H9 (cell line): Measurements from ENCODE around the gene ANKRD22. TPM values are rescaled to one million over a fixed set of nuclear protein-coding genes. Genes with fewer than 3 reads are reported as not detected.

Source experiments
- DNase-seq: peaks from one replicate; pipeline ENCODE4 v3.0.0-alpha.2; 2017
- H2AFZ ChIP-seq: one replicate; pipeline ENCODE4 v1.6.1; 2013; ENCODE audit warnings: mild to moderate bottlenecking, low read length, control low read depth, moderate library complexity
- H2AK5ac ChIP-seq: 2 replicates; pipeline ENCODE4 v1.6.1; 2013; ENCODE audit warnings: low read length, control low read depth, mixed read lengths; ENCODE audit not compliant: insufficient read length
- H2BK120ac ChIP-seq: one replicate; pipeline ENCODE4 v1.6.1; 2013; ENCODE audit warnings: low read depth, mild to moderate bottlenecking, low read length, control low read depth, inconsistent platforms; ENCODE audit not compliant: poor library complexity, severe bottlenecking
- H2BK12ac ChIP-seq: 2 replicates; pipeline ENCODE4 v1.6.1; 2013; ENCODE audit warnings: low read length, control low read depth, mixed read lengths, low read depth; ENCODE audit not compliant: insufficient read length
- H2BK15ac ChIP-seq: 2 replicates; pipeline ENCODE4 v1.6.1; 2013; ENCODE audit warnings: low read depth, low read length, control low read depth
- H2BK20ac ChIP-seq: one replicate; pipeline ENCODE4 v1.6.1; 2013; ENCODE audit warnings: low read depth, mild to moderate bottlenecking, low read length, control low read depth, inconsistent platforms; ENCODE audit not compliant: poor library complexity, severe bottlenecking
- H2BK5ac ChIP-seq: 2 replicates; pipeline ENCODE4 v1.6.1; 2013; ENCODE audit warnings: low read length, control low read depth, mixed read lengths; ENCODE audit not compliant: insufficient read length
- H3K14ac ChIP-seq: 2 replicates; pipeline ENCODE4 v1.6.1; 2013; ENCODE audit warnings: low read length, control low read depth; ENCODE audit not compliant: insufficient read depth
- H3K18ac ChIP-seq: 2 replicates; pipeline ENCODE4 v1.6.1; 2013; ENCODE audit warnings: low read depth, mild to moderate bottlenecking, mixed read lengths, low read length, control low read depth; ENCODE audit not compliant: insufficient read length
- H3K23ac ChIP-seq: 2 replicates; pipeline ENCODE4 v1.6.1; 2013; ENCODE audit warnings: low read length, control low read depth, mixed read lengths, low read depth; ENCODE audit not compliant: insufficient read length
- H3K23me2 ChIP-seq: 2 replicates; pipeline ENCODE4 v1.6.1; 2013; ENCODE audit warnings: low read depth, mild to moderate bottlenecking, mixed read lengths, low read length, control low read depth; ENCODE audit not compliant: insufficient read length, poor library complexity, severe bottlenecking
- H3K27ac ChIP-seq: 2 replicates; pipeline ENCODE4 v1.5.1; 2013; ENCODE audit warnings: low read length, control low read depth, mixed read lengths, low read depth; ENCODE audit not compliant: insufficient read length
- H3K27me3 ChIP-seq: 2 replicates; pipeline ENCODE4 v1.6.1; 2013; ENCODE audit warnings: low read length, control low read depth, inconsistent platforms; ENCODE audit not compliant: insufficient read depth
- H3K4ac ChIP-seq: 2 replicates; pipeline ENCODE4 v1.6.1; 2013; ENCODE audit warnings: low read depth, mild to moderate bottlenecking, control low read depth, inconsistent platforms, low read length, moderate library complexity
- H3K4me1 ChIP-seq: 2 replicates; pipeline ENCODE4 v1.6.1; 2013; ENCODE audit warnings: low read length, control low read depth, inconsistent platforms; ENCODE audit not compliant: insufficient read depth
- H3K4me2 ChIP-seq: 2 replicates; pipeline ENCODE4 v1.6.1; 2013; ENCODE audit warnings: low read length, control low read depth, mixed read lengths; ENCODE audit not compliant: insufficient read length, insufficient read depth
- H3K56ac ChIP-seq: 2 replicates; pipeline ENCODE4 v1.6.1; 2013; ENCODE audit warnings: low read depth, mild to moderate bottlenecking, mixed read lengths, low read length, control low read depth; ENCODE audit not compliant: insufficient read length
- H3K79me1 ChIP-seq: 2 replicates; pipeline ENCODE4 v1.6.1; 2013; ENCODE audit warnings: low read depth, mild to moderate bottlenecking, moderate library complexity, low read length, control low read depth, inconsistent platforms; ENCODE audit not compliant: insufficient read depth, poor library complexity, severe bottlenecking
- H3K79me2 ChIP-seq: 2 replicates; pipeline ENCODE4 v1.6.1; 2013; ENCODE audit warnings: low read length, control low read depth, inconsistent platforms; ENCODE audit not compliant: insufficient read depth
- H3K9ac ChIP-seq: 2 replicates; pipeline ENCODE4 v1.6.1; 2013; ENCODE audit warnings: low read length, control low read depth, mixed read lengths; ENCODE audit not compliant: insufficient read length; ENCODE audit errors: extremely low read depth
- H3K9me3 ChIP-seq: one replicate; pipeline ENCODE4 v1.6.1; 2013; ENCODE audit warnings: low read depth, low read length, inconsistent platforms; ENCODE audit not compliant: control insufficient read depth
- H3T11ph ChIP-seq: one replicate; pipeline ENCODE4 v1.6.1; 2013; ENCODE audit warnings: mild to moderate bottlenecking, low read length, control low read depth, inconsistent platforms
- H4K20me1 ChIP-seq: one replicate; pipeline ENCODE4 v1.6.1; 2013; ENCODE audit not compliant: control insufficient read depth, insufficient read length, insufficient read depth
- H4K5ac ChIP-seq: 2 replicates; pipeline ENCODE4 v1.6.1; 2013; ENCODE audit warnings: low read depth, mild to moderate bottlenecking, mixed read lengths, low read length, control low read depth; ENCODE audit not compliant: insufficient read length
- H4K8ac ChIP-seq: replicated peaks from 2 replicates; pipeline ENCODE4 v1.6.1; 2013; ENCODE audit warnings: low read length, control low read depth, mixed read lengths, low read depth; ENCODE audit not compliant: insufficient read length
- H4K91ac ChIP-seq: 2 replicates; pipeline ENCODE4 v1.6.1; 2013; ENCODE audit warnings: low read depth, mild to moderate bottlenecking, moderate library complexity, mixed read lengths, low read length, control low read depth; ENCODE audit not compliant: insufficient read length
- H3K27ac Mint-ChIP-seq, 3 experiments: 2 replicates in 2 of 3; 3 replicates in 1 of 3; pipeline ENCODE4 v1.8.0; 2020 to 2021; ENCODE audit warnings: mixed read lengths in 3 of 3, mild to moderate bottlenecking in 1 of 3, moderate library complexity in 1 of 3
- H3K27me3 Mint-ChIP-seq: 2 replicates; pipeline ENCODE4 v1.8.0; 2021; ENCODE audit warnings: low read depth, mild to moderate bottlenecking, moderate library complexity, mixed read lengths
- H3K36me3 Mint-ChIP-seq, 3 experiments: 2 replicates in 2 of 3; 3 replicates in 1 of 3; pipeline ENCODE4 v1.8.0; 2020 to 2021; ENCODE audit warnings: low read depth in 3 of 3, mixed read lengths in 3 of 3; ENCODE audit not compliant: insufficient read depth in 1 of 3
- H3K4me1 Mint-ChIP-seq, 2 experiments: 2 replicates each; pipeline ENCODE4 v1.8.0; 2020; ENCODE audit warnings: mixed read lengths in 2 of 2
- H3K4me3 Mint-ChIP-seq, 2 experiments: 2 replicates in 1 of 2; 3 replicates in 1 of 2; pipeline ENCODE4 v1.8.0; 2020 to 2021; ENCODE audit warnings: mild to moderate bottlenecking in 2 of 2, mixed read lengths in 2 of 2, moderate library complexity in 1 of 2
- H3K9me3 Mint-ChIP-seq, 2 experiments: 2 replicates in 1 of 2; 3 replicates in 1 of 2; pipeline ENCODE4 v1.8.0; 2020; ENCODE audit warnings: mild to moderate bottlenecking in 2 of 2, mixed read lengths in 2 of 2, moderate library complexity in 1 of 2
- CTCF ChIP-seq: fragments of 200-600 bp; sonication (generic); conservative IDR thresholded peaks from 3 replicates; pipeline ENCODE4 v1.8.0; 2021; ENCODE audit warnings: antibody characterized with exemption, mild to moderate bottlenecking
- WGBS: extraction: QIAGEN DNeasy Blood & Tissue Kit; methylation state at CpG from one replicate; pipeline ENCODE4 v1.1.7; 2013; ENCODE audit warnings: missing lambda C conversion rate, low lambda C conversion rate, mixed read lengths; ENCODE audit not compliant: insufficient read length; ENCODE audit errors: extremely low coverage; 5-methylcytosine and 5-hydroxymethylcytosine counted together
- total RNA-seq: library from RNA; stranded (reverse); gene quantifications from 2 replicates; pipeline ENCODE4 v1.2.1, GENCODE V29; 2021

Gene ANKRD22
- total RNA-seq, 1 experiment from 2014 or later: not detected

GRCh38 chr10:88783724-88784123 is 67.9 kb downstream of the ANKRD22 start:
- no CpG with 5 or more reads among the region's 3 CpGs for WGBS
- H3K4me2 ChIP-seq: no peak overlapping the region
- H3K4me3 Mint-ChIP-seq: no peak overlapping the region
- no peaks in the 10 kb centered on the region; the same call in 1 of the 2 replicates for H3K27me3 Mint-ChIP-seq
- no peak overlapping the region for H3K4ac ChIP-seq
- no peak overlapping the region for H3K23ac ChIP-seq
- no peak overlapping the region for H4K91ac ChIP-seq
- H2BK20ac ChIP-seq: no peak overlapping the region
- H3K56ac ChIP-seq: no peak overlapping the region
- no peak overlapping the region for H3K27ac Mint-ChIP-seq
- H3K36me3 Mint-ChIP-seq: no peaks in the 10 kb centered on the region
- H3T11ph ChIP-seq: no peak overlapping the region
- no peaks in the 10 kb centered on the region for H3K9me3 ChIP-seq
- H3K79me1 ChIP-seq: no peaks in the 10 kb centered on the region
- TF ChIP-seq CTCF: no peak
- H4K5ac ChIP-seq: no peak overlapping the region
- H2BK15ac ChIP-seq: no peak overlapping the region
- no peak overlapping the region for H2BK5ac ChIP-seq
- H4K20me1 ChIP-seq: no peaks in the 10 kb centered on the region
- H4K8ac ChIP-seq: no peak overlapping the region
- H3K27me3 ChIP-seq: no peaks in the 10 kb centered on the region
- no peak overlapping the region for H3K27ac ChIP-seq
- H3K14ac ChIP-seq: no peak overlapping the region
- H3K9me3 Mint-ChIP-seq: no peaks in the 10 kb centered on the region; a peak in 1 of 5 replicates
- peaks cover 0 to 5% of the 10 kb centered on the region in 2 experiments; a peak in 1 of 4 replicates for H3K4me1 Mint-ChIP-seq
- no peak for DNase-seq
- no peak overlapping the region for H3K9ac ChIP-seq
- no peaks in the 10 kb centered on the region for H3K23me2 ChIP-seq
- no peak overlapping the region for H2AK5ac ChIP-seq
- H3K18ac ChIP-seq: no peak overlapping the region
- no peak overlapping the region for H2BK12ac ChIP-seq
- no peaks in the 10 kb centered on the region for H3K79me2 ChIP-seq
- H2BK120ac ChIP-seq: no peak overlapping the region
- no peak overlapping the region for H2AFZ ChIP-seq
- no peaks in the 10 kb centered on the region for H3K4me1 ChIP-seq
